GM19468 (cell line): ENCODE data around the gene RRAGC.

Experiments
- ATAC-seq: cut with Tn5 transposase; IDR thresholded peaks from one replicate; pipeline ENCODE4 v1.9.1; 2021; ENCODE audit warnings: mild to moderate bottlenecking, moderate library complexity, moderate number of reproducible peaks; ENCODE audit not compliant: unreplicated experiment; ENCODE audit errors: extremely low read depth

The RRAGC gene

GRCh38 chr1:38859561-38860453 is at the start of gene RRAGC:
Gene RRAGC, minus strand, starts transcription at chr1:38859772. Its CDS starts 126 bp downstream, at chr1:38859646.
- peak; percentile 82 for ATAC-seq

GRCh38 chr1:38908821-38909220 is 49.2 kb upstream of the RRAGC start:
- no peak for ATAC-seq

- no peak for ATAC-seq
Measured at GRCh38 chr1:38905985-38906384, 46.4 kb upstream of the RRAGC start.

GRCh38 chr1:38899560-38899959 is 40.0 kb upstream of the RRAGC start:
- no peak for ATAC-seq

- no peak for ATAC-seq
Measured at GRCh38 chr1:38898653-38899230, 39.2 kb upstream of the RRAGC start.

- no peak for ATAC-seq
Measured at GRCh38 chr1:38896169-38896568, 36.6 kb upstream of the RRAGC start.

GRCh38 chr1:38892976-38893375 is 33.4 kb upstream of the RRAGC start:
- no peak for ATAC-seq

- no peak for ATAC-seq
Measured at GRCh38 chr1:38891753-38892152, 32.2 kb upstream of the RRAGC start.

GRCh38 chr1:38889589-38889988 is 30.0 kb upstream of the RRAGC start:
- no peak for ATAC-seq

GRCh38 chr1:38888423-38889333 is 29.1 kb upstream of the RRAGC start:
- no peak for ATAC-seq

GRCh38 chr1:38885092-38885491 is 25.5 kb upstream of the RRAGC start:
- ATAC-seq, result no peak

GRCh38 chr1:38881487-38881886 is 21.9 kb upstream of the RRAGC start, which contains the start of gene GJA9:
Gene GJA9, minus strand, starts transcription at chr1:38881587. Its CDS starts 5,489 bp downstream, at chr1:38876098.
- ATAC-seq, result no peak

GRCh38 chr1:38875811-38876210 is 16.2 kb upstream of the RRAGC start:
- no peak for ATAC-seq

- ATAC-seq, result peak; percentile 93
Measured at GRCh38 chr1:38873027-38873969, 13.7 kb upstream of the RRAGC start, which contains the start of gene MYCBP. Gene MYCBP, minus strand, starts transcription at chr1:38873348. Its CDS starts 43 bp downstream, at chr1:38873305.

- peak; percentile 20 for ATAC-seq
Measured at GRCh38 chr1:38872401-38873026, 12.9 kb upstream of the RRAGC start.

- no peak for ATAC-seq
Measured at GRCh38 chr1:38870996-38871395, 11.4 kb upstream of the RRAGC start.

GRCh38 chr1:38867208-38867607 is 7.6 kb upstream of the RRAGC start:
- no peak for ATAC-seq

- ATAC-seq, result no peak
Measured at GRCh38 chr1:38865112-38865715, 5.6 kb upstream of the RRAGC start.

- ATAC-seq, result no peak
Measured at GRCh38 chr1:38860454-38860795, 853 bp upstream of the RRAGC start.
